BJ (cell line): ENCODE data around the gene ABCC1. TPM values are rescaled to one million over a fixed set of nuclear protein-coding genes. Genes with fewer than 3 reads are reported as not detected.

ENCODE experiments used
- CTCF ChIA-PET: fragments of 350-600 bp; formaldehyde crosslinking; extraction: SDS; loops from one replicate; lab custom pipeline; 2021; ENCODE audit warnings: antibody characterized with exemption, inconsistent platforms; lab: Yijun Ruan, JAX
- POLR2A ChIA-PET: fragments of 300-600 bp; sonication (Branson Sonifier 250); formaldehyde crosslinking; extraction: SDS; loops from one replicate; lab custom pipeline; 2021; ENCODE audit warnings: antibody characterized with exemption; lab: Charles Lee
- DNase-seq: peaks from one replicate; pipeline ENCODE4 v3.0.0-alpha.2; 2011; ENCODE audit warnings: low read depth
- H3K27me3 ChIP-seq: 2 replicates; pipeline ENCODE4 v1.6.0; 2011; ENCODE audit warnings: low read length; ENCODE audit not compliant: control insufficient read depth, insufficient read depth
- H3K36me3 ChIP-seq: 2 replicates; pipeline ENCODE4 v1.5.1; 2011; ENCODE audit warnings: low read length; ENCODE audit not compliant: control insufficient read depth, insufficient read depth
- H3K4me3 ChIP-seq: 2 replicates; pipeline ENCODE4 v1.5.1; 2011; ENCODE audit warnings: low read depth, mild to moderate bottlenecking, control low read depth, low read length
- CTCF ChIP-seq: IDR thresholded peaks from 2 replicates; pipeline ENCODE4 v1.5.1; 2011; ENCODE audit warnings: low read depth, mild to moderate bottlenecking, control low read depth, inconsistent platforms, low read length, moderate library complexity; ENCODE audit not compliant: insufficient read depth
- polyA plus RNA-seq: library from polyadenylated mRNA; depleted of rRNA; stranded (reverse); fragments of >200 nt; gene quantifications from 2 replicates; pipeline ENCODE4 v1.2.3, GENCODE V29; 2011

ABCC1 gene
- polyA plus RNA-seq, 1 experiment = 27.3 TPM

- ChIA-PET POLR2A (no interaction called here), CTCF (interaction anchor here (0.6 to 1.5 kb wide), 2 partner anchors 14 to 24 kb away, joined by 3 to 7 read pairs; no protein-coding TSS in a partner anchor)
- DNase-seq = no peak
- TF ChIP-seq CTCF = no peak
- Histone ChIP-seq H3K36me3 (peaks cover 20% of the 10 kb centered on the region), H3K27me3 (no peaks in the 10 kb centered on the region), H3K4me3 (no peak overlapping the region)
Observed at GRCh38 chr16:16045296-16045695, 95.9 kb downstream of the ABCC1 start.

- ChIA-PET POLR2A (no interaction called here), CTCF (interaction anchor here (1.5 kb wide), 1 partner anchor 15 kb away, joined by 7 read pairs; no protein-coding TSS in a partner anchor)
- peaks cover 20% of the 10 kb centered on the region for H3K36me3 ChIP-seq
- no peak overlapping the region for H3K4me3 ChIP-seq
- TF ChIP-seq CTCF = peak; percentile 22; the same call in 1 of the 2 replicates
- no peaks in the 10 kb centered on the region for H3K27me3 ChIP-seq
- DNase-seq = no peak
Observed at GRCh38 chr16:16045879-16046278, 96.5 kb downstream of the ABCC1 start.

- CTCF ChIA-PET = interaction anchor here (0.7 kb wide), 1 partner anchor 80 kb away, joined by 3 read pairs; no protein-coding TSS in a partner anchor
Observed at GRCh38 chr16:16047761-16048160, 98.3 kb downstream of the ABCC1 start.

GRCh38 chr16:16048904-16049582 lies 99.6 kb downstream of the ABCC1 start:
- POLR2A ChIA-PET = no interaction called here
- H3K4me3 ChIP-seq = no peak overlapping the region
- no peak for TF ChIP-seq CTCF
- H3K27me3 ChIP-seq = no peaks in the 10 kb centered on the region
- peaks cover 22% of the 10 kb centered on the region for H3K36me3 ChIP-seq
- DNase-seq = no peak
- CTCF ChIA-PET = interaction anchor here (0.7 kb wide), 1 partner anchor 11 kb away, joined by 3 read pairs; no protein-coding TSS in a partner anchor

More at GRCh38 chr16:16047761-16048160, 98.3 kb downstream of the ABCC1 start:
- no peaks in the 10 kb centered on the region for H3K27me3 ChIP-seq
- POLR2A ChIA-PET = no interaction called here
- H3K36me3 ChIP-seq = peaks cover 22% of the 10 kb centered on the region
- no peak for DNase-seq
- TF ChIP-seq CTCF = no peak
- no peak overlapping the region for H3K4me3 ChIP-seq

- ChIA-PET CTCF (no interaction called here), POLR2A (no interaction called here)
- H3K36me3 ChIP-seq = peaks cover 22% of the 10 kb centered on the region
- DNase-seq = no peak
- H3K27me3 ChIP-seq = no peaks in the 10 kb centered on the region
- H3K4me3 ChIP-seq = no peak overlapping the region
- TF ChIP-seq CTCF = no peak
Observed at GRCh38 chr16:16050106-16050505, 100.7 kb downstream of the ABCC1 start.
